ENCODE results near the gene COPG1. TPM values are rescaled to one million over a fixed set of nuclear protein-coding genes. Genes with fewer than 3 reads are reported as not detected.
"Not testable (repeated sequence)": the region's sequence is repeated elsewhere in the genome, so short reads cannot be mapped to it uniquely, and the experiment has no call there.

The COPG1 gene
- total RNA-seq, 2 donors from 2014 or later = 203 to 236 TPM

DNA sequence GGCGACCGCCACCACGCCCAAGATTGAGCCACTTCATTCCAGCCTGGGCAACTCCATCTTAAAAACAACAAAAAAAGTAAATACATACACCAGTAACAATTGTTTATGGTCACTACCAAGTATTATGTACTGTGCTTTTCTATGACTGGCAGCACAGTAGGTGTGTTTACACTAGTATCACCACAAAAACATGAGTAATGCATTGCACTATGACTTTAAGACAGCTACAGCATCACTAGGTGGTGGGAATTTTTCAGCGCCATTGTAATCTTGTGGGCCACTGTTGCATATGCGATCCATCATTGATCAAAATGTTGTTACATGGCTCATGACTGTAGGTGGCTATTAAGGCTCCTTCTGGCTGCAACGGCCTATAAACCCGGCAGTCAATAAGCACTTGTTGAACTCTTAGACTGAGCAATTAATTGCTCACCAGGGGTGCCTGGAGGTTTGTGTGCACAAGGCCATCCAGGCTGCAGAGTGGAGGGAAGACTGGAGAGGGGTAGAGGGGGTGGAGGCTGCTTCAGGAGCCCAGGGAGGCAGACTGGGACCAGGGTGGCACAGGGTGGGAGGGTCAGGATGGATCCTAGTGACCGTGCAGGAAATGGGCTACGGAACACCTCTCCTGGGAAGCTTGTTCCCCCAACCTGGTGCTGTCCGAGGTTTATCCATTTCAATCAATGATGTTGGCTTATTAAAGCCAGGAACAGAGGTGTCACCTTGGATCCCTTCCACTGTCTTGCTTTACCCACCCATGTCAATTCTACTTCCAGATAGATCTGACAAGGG, 17.9 kb upstream of the COPG1 start:
- peaks cover 19 to 21% of the 10 kb centered on the region in 2 donors for H3K4me1 Mint-ChIP-seq (ENCODE audit: low read depth in 2 of 2)
- DNase-seq (ENCODE audit: low spot score) (no peak), ATAC-seq (no peak)
- H3K27ac Mint-ChIP-seq = peak overlapping the region in 1 of 2 donors; percentile 90
- H3K27me3 Mint-ChIP-seq = peaks cover 0 to 5% of the 10 kb centered on the region in 2 donors
- H3K4me3 Mint-ChIP-seq = no peak overlapping the region
- no peaks in the 10 kb centered on the region for H3K9me3 Mint-ChIP-seq
- H3K36me3 Mint-ChIP-seq = no peaks in the 10 kb centered on the region

DNA sequence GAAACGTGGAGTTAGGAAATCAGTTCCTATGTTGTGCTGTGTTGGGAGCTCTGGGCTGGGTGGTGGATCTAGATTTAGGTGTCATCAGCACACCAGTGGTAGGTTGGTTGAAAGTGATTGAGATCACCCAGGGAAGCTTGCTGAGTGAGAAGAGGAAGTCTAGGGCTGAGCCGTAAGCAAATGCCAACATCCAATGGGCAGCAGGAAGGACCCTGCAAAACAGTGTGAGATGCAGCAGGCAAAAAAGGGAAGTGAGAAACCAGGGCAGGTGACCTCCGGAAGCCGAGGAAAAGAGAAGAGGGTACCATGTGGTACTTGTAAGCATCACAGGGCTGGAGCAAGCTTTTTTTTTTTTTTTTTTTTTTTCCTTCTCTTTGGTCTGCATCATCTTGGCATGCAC, 15.9 kb upstream of the COPG1 start:
- Mint-ChIP-seq H3K9me3 (no peaks in the 10 kb centered on the region), H3K27me3 (peaks cover 0 to 5% of the 10 kb centered on the region in 2 donors), H3K36me3 (no peaks in the 10 kb centered on the region), H3K27ac (peak overlapping the region in 1 of 2 donors; percentile 29), H3K4me3 (peak overlapping the region; percentile 23), H3K4me1 (ENCODE audit: low read depth in 2 of 2) (peaks cover 21% of the 10 kb centered on the region in 2 donors)
- no peak for DNase-seq (ENCODE audit: low spot score)
- ATAC-seq = no peak

DNA sequence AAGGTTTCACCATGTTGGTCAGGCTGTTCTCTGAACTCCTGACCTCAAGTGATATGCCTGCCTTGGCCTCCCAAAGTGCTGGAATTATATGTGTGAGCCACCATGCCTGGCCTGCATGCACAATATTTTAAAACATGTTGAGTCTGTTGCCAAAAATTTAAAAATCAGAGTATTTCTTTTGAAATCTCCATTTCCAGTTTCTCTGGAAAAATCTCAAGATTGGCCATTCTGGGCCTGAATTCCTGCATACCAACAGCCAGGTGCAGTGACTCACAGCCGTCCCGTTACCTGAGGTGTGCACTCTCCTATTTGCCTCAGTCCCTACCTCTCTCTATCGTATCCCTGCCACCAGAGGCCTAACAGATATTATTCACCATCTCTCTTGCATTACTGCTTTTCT, 15.0 kb upstream of the COPG1 start:
- H3K36me3 Mint-ChIP-seq = no peaks in the 10 kb centered on the region
- DNase-seq (ENCODE audit: low spot score) = no peak
- H3K27me3 Mint-ChIP-seq = peaks cover 0 to 7% of the 10 kb centered on the region in 2 donors
- H3K4me1 Mint-ChIP-seq (ENCODE audit: low read depth in 2 of 2) = peaks cover 24 to 26% of the 10 kb centered on the region in 2 donors
- H3K27ac Mint-ChIP-seq = no peak overlapping the region
- no peak for ATAC-seq
- no peak overlapping the region for H3K4me3 Mint-ChIP-seq
- H3K9me3 Mint-ChIP-seq = no peaks in the 10 kb centered on the region

DNA sequence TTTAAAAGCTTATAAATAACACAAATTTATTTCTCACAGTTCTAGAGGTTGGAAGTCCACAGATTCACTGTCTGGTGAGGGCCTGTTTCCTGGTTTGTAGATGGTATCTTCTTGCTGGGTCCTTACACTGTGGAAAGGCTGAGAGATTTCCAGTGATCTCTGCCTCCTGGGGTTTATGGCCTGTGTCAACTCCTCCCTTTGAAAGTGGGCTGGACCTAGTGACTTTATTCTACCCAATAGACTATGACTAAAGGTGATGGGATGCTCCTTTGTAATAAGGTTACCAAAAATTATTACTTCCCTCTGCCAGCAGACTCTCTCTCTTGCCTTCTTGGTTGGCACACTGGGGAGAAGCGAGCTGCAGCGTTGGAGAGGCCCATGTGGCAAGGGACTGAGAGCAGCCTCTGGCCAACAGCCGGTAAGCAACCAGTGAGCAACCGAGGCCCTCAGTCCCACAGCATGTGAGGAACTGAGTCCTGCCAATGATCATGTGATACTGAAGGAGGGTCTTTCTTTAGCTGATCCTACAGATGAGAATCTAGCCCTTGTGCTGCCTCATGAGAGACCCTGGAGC, 14.0 kb upstream of the COPG1 start:
- Mint-ChIP-seq H3K4me3 (no peak overlapping the region), H3K4me1 (ENCODE audit: low read depth in 2 of 2) (peaks cover 25 to 26% of the 10 kb centered on the region in 2 donors)

DNA sequence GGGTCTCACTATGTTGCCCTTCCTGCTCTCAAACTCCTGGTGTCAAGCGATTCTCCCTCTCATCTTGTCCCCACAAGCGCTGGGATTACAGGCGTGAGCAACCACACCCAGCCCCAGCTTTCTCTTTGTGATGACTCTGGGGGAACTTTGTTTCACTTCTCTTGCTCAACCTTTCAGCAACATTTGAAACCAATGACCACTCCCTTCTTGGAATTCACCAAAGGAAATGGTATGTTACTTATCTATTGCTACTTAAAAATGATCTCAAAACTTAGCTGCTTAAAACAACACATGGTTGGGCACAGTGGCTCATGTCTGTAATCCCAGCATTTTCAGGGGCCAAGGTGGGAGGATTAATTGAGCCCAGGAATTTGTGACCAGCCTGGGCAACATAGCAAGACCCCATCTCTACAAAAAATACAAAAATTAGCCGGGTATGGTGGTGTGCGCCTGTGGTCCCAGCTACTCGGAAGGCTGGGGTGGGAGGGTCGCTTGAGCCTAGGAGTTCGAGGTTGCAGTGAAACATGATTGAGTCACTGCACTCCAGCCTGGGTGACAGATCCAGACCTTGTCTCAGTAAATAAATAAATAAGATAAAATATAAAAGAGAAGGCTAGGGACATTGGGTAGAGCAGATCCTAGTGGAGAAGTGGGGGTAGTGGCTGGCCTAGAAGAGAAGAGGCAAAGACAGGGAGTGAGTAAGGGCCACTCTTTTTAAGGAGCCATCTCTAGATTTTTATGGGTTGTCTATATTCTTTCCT, 10.3 kb upstream of the COPG1 start:
- DNase-seq (ENCODE audit: low spot score) (peak; percentile 71), ATAC-seq (peak; percentile 87 to 93)
- Mint-ChIP-seq H3K27ac (peak overlapping the region; percentile 87 to 95), H3K4me3 (peak overlapping the region; percentile 74), H3K9me3 (no peaks in the 10 kb centered on the region), H3K4me1 (ENCODE audit: low read depth in 2 of 2) (peaks cover 16 to 17% of the 10 kb centered on the region in 2 donors), H3K36me3 (no peaks in the 10 kb centered on the region), H3K27me3 (peaks cover 0 to 3% of the 10 kb centered on the region in 2 donors)

More for the DNA sequence above, 14.0 kb upstream of the COPG1 start:
- H3K27me3 Mint-ChIP-seq = peaks cover 0 to 7% of the 10 kb centered on the region in 2 donors
- H3K9me3 Mint-ChIP-seq = no peaks in the 10 kb centered on the region
- ATAC-seq (no peak), DNase-seq (ENCODE audit: low spot score) (no peak)
- no peaks in the 10 kb centered on the region for H3K36me3 Mint-ChIP-seq
- H3K27ac Mint-ChIP-seq = peak overlapping the region in 1 of 2 donors; percentile 66

DNA sequence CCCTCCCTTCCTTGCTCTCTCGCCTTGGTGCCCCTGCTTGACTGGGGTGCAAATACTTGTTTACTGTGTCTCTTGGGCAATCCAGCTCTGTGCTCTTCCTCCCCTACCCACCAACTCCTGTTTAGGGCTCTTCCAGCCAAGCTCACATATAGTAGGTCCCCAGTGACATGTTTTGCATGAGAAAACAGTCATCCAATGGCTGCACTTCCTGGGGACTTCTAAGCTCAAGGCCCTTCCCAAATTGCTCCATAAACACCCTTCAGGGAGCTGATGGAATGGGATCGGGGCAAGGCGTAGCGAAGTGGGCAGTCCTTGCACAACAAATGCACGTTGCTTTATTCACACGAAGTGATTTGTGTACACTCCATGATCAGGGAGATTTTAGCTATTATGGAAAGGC, 9.4 kb upstream of the COPG1 start:
- H3K4me3 Mint-ChIP-seq = peak overlapping the region; percentile 61
- H3K4me1 Mint-ChIP-seq (ENCODE audit: low read depth in 2 of 2) = peaks cover 16 to 17% of the 10 kb centered on the region in 2 donors
- no peak for ATAC-seq
- no peak for DNase-seq (ENCODE audit: low spot score)
- peak overlapping the region; percentile 87 to 95 for H3K27ac Mint-ChIP-seq
- no peaks in the 10 kb centered on the region for H3K9me3 Mint-ChIP-seq
- peaks cover 0 to 3% of the 10 kb centered on the region in 2 donors for H3K27me3 Mint-ChIP-seq
- H3K36me3 Mint-ChIP-seq = no peaks in the 10 kb centered on the region

DNA sequence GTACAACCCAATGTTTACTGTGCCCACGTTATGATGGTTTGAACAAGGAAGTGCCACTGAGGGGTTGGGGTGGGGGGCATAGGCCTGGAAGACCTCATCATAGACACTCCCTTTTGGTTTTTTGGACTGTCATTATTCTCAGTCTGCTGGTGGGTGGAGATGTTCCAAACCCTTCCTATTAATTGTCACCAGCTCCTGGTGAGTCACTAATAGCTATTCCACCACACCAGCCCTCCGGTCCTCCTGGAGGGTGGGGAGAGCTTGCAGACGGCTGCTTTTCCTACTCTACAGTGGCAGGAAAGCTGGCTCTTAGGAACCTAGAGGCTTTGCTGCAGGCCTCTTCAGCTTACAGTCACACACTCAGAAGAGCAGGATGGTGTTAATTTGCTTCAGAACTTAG, 9.0 kb upstream of the COPG1 start:
- no peak for ATAC-seq
- H3K27ac Mint-ChIP-seq = peak overlapping the region in 1 of 2 donors; percentile 95
- peaks cover 0 to 3% of the 10 kb centered on the region in 2 donors for H3K27me3 Mint-ChIP-seq
- no peaks in the 10 kb centered on the region for H3K36me3 Mint-ChIP-seq
- DNase-seq (ENCODE audit: low spot score) = no peak
- H3K9me3 Mint-ChIP-seq = no peaks in the 10 kb centered on the region
- H3K4me1 Mint-ChIP-seq (ENCODE audit: low read depth in 2 of 2) = peaks cover 16 to 20% of the 10 kb centered on the region in 2 donors
- no peak overlapping the region for H3K4me3 Mint-ChIP-seq

DNA sequence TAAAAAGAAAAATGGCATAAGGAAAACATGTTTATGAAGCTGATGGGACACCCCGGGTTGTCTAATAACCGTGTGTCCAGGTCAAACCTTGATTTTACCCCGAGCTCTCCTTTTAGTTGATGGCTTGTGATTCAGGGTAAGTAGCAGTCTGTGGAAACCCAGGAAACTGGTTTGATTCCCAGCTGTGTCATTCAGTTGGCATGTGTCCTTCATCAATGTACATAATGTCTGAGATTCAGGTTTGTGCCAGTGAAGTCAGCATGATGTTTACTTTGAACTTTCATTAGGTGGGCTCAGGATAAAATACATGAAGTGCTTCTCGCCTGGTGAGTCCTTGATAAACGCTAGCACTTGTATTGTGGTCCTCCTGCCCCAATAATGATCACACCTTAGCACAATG, 4.3 kb upstream of the COPG1 start:
- no peaks in the 10 kb centered on the region for H3K27me3 Mint-ChIP-seq
- peak overlapping the region in 1 of 2 donors; percentile 77 for H3K27ac Mint-ChIP-seq
- no peak for DNase-seq (ENCODE audit: low spot score)
- H3K4me1 Mint-ChIP-seq (ENCODE audit: low read depth in 2 of 2) = peaks cover 23 to 30% of the 10 kb centered on the region in 2 donors
- H3K9me3 Mint-ChIP-seq = no peaks in the 10 kb centered on the region
- H3K36me3 Mint-ChIP-seq = peaks cover 4% of the 10 kb centered on the region
- ATAC-seq = no peak
- H3K4me3 Mint-ChIP-seq = no peak overlapping the region

DNA sequence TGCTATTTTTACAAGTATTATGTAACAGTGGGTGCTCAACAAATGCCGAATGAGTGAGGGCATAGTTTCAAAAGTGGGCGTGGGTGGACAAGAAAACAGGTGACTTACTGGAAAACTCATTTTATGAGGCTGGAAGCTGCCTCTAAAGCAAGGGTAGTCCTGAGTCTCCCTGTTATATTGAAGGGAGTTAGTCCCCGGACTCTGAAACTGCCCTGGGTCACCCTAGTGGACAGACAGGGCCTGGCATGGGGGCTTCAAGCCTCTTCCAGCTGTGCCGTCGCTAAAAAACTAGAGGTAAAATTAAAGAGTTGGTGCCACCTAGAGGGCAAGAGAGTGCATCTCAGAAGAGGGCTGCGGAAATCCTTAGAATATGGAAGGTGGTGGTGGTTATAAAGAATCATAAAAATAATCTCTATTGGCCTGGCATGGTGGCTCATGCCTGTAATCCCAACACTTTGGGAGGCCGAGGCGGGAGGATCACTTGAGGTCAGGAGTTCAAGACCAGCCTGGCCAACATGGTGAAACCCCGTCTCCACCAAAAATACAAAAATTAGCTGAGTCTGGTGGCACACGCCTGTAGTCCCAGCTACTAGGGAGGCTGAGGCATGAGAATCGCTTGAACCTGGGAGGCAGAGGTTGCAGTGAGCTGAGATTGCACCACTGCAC, 3.6 kb upstream of the COPG1 start:
- not testable (repeated sequence) for H3K9me3 Mint-ChIP-seq, H3K36me3 Mint-ChIP-seq, H3K27me3 Mint-ChIP-seq, H3K4me3 Mint-ChIP-seq
- DNase-seq (ENCODE audit: low spot score) (peak; percentile 84), ATAC-seq (peak; percentile 75 to 82)
- Mint-ChIP-seq H3K27ac (peak overlapping the region in 1 of 2 donors; percentile 77), H3K4me1 (ENCODE audit: low read depth in 2 of 2) (peaks cover 28 to 35% of the 10 kb centered on the region in 2 donors)

DNA sequence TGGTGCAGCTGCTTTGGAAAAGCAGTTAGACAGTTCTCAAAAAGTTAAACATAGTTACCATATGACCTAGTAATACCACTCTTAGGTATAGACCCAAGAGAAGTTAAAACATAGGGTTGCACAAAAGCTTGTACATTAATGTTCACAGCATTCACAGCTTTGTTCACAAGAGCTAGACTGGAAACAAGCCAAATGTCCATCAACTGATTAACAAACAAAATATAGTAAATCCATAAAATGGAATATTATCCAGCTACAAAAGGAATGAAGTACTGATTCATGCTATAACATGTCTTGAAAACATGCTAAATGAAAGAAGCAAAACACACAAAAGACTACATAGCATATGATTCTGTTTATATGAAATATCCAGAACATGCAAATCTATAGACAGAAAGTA, 2.8 kb upstream of the COPG1 start:
- Mint-ChIP-seq H3K4me3 (no peak overlapping the region), H3K4me1 (ENCODE audit: low read depth in 2 of 2) (peaks cover 29 to 36% of the 10 kb centered on the region in 2 donors), H3K36me3 (peaks cover 4% of the 10 kb centered on the region), H3K9me3 (no peaks in the 10 kb centered on the region), H3K27ac (no peak overlapping the region), H3K27me3 (no peaks in the 10 kb centered on the region)
- ATAC-seq (no peak), DNase-seq (ENCODE audit: low spot score) (no peak)

DNA sequence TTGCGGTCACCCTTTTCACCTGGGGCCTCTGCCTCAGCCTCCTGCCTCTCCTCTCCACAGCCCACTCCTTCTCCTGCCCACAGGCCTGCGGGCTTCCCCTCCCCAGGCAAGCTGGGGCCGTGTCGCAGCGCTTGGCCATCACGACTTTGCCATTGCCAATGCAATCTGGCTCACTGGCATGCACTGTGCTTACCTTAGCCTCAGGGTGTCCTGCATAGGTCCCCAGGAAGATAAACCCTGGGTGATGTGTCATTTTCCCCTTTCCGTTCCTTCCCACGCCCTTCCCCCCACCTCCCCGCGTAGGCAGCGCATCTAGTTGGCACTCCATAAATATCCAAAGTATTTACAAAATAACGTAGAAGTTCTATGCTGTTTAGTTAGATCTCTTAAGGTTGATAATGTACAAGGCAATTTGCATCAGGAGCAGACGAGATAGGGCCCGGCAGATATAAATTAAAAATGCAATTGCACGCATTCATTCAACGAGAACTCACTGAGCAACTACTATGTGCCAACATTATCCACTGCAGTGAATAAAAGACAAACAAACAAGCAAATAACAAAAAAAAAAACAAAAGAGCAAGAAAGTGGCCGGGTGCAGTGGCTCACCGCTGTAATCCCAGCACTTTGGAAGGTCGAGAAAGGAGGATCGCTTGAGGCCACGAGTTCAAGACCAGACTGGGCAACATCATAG, 973 bp upstream of the COPG1 start:
- no peaks in the 10 kb centered on the region for H3K9me3 Mint-ChIP-seq
- H3K4me1 Mint-ChIP-seq (ENCODE audit: low read depth in 2 of 2) = peaks cover 42 to 46% of the 10 kb centered on the region in 2 donors
- no peak for DNase-seq (ENCODE audit: low spot score)
- no peak for ATAC-seq
- H3K4me3 Mint-ChIP-seq = peak overlapping the region; percentile 99
- no peaks in the 10 kb centered on the region for H3K27me3 Mint-ChIP-seq
- H3K36me3 Mint-ChIP-seq = peaks cover 16% of the 10 kb centered on the region
- peak overlapping the region; percentile 96 to 99 for H3K27ac Mint-ChIP-seq

DNA sequence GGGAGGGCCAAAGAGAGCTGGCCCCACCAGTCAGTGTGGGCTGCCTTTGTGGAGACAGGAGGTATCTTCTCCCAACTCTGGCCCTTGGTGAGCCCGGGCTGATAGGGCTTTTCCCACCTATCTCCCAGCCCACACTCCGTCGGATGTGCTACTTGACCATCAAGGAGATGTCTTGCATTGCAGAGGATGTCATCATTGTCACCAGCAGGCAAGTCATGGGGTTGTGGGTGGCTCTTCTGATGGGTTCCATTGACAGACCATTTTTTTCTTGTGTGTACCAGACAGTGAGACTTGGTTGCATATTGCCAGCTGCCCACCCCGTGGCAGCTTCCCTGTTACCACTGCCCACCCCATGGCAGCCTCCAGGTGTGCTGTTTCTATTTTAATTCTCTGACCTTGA, 3.3 kb downstream of the COPG1 start:
- no peaks in the 10 kb centered on the region for H3K9me3 Mint-ChIP-seq
- DNase-seq (ENCODE audit: low spot score) (no peak), ATAC-seq (no peak)
- peaks cover 17% of the 10 kb centered on the region for H3K36me3 Mint-ChIP-seq
- peak overlapping the region in 1 of 2 donors; percentile 51 for H3K27ac Mint-ChIP-seq
- no peak overlapping the region for H3K4me3 Mint-ChIP-seq
- H3K27me3 Mint-ChIP-seq = no peaks in the 10 kb centered on the region
- H3K4me1 Mint-ChIP-seq (ENCODE audit: low read depth in 2 of 2) = peaks cover 43 to 50% of the 10 kb centered on the region in 2 donors

All from natural killer cell treated with Interleukin-12 subunit alpha and Interleukin-12 subunit beta and Interleukin-15 and Interleukin-18, amount 100 ng/mL, for 72 hours (primary cell).